Calu3 (cell line): ENCODE measurements around the gene HDAC2. TPM values are rescaled to one million over a fixed set of nuclear protein-coding genes. Genes with fewer than 3 reads are reported as not detected.

Source experiments
- BruUV-seq: library from RNA; stranded (reverse); fragments of 400-500 nt; replicated peaks from 2 replicates; lab custom pipeline; 2021; lab: Mats Ljungman, UMichigan
- CTCF ChIA-PET: fragments of 300-600 bp; sonication (Branson Sonifier 250); formaldehyde crosslinking; loops from one replicate; lab custom pipeline; 2022; ENCODE audit warnings: antibody characterized with exemption; lab: Charles Lee
- DNase-seq: peaks from one replicate; pipeline ENCODE4 v3.0.0; 2022
- H3K27ac Mint-ChIP-seq: one replicate; pipeline ENCODE4 v1.8.0; 2022; ENCODE audit warnings: mixed read lengths; ENCODE audit not compliant: unreplicated experiment
- H3K27me3 Mint-ChIP-seq: one replicate; pipeline ENCODE4 v1.8.0; 2022; ENCODE audit warnings: mixed read lengths; ENCODE audit not compliant: unreplicated experiment
- H3K36me3 Mint-ChIP-seq: one replicate; pipeline ENCODE4 v1.8.0; 2022; ENCODE audit warnings: mild to moderate bottlenecking, moderate library complexity, mixed read lengths; ENCODE audit not compliant: insufficient read depth, unreplicated experiment
- H3K4me1 Mint-ChIP-seq: one replicate; pipeline ENCODE4 v1.8.0; 2022; ENCODE audit warnings: mild to moderate bottlenecking, low read depth, mixed read lengths; ENCODE audit not compliant: unreplicated experiment
- H3K4me3 Mint-ChIP-seq: one replicate; pipeline ENCODE4 v1.8.0; 2022; ENCODE audit warnings: mild to moderate bottlenecking, low read depth, moderate library complexity, mixed read lengths; ENCODE audit not compliant: unreplicated experiment
- H3K9me3 Mint-ChIP-seq: one replicate; pipeline ENCODE4 v1.8.0; 2022; ENCODE audit warnings: low read depth, mixed read lengths; ENCODE audit not compliant: unreplicated experiment
- CTCF ChIP-seq: fragments of 200-600 bp; IDR thresholded peaks from one replicate; pipeline ENCODE4 v1.8.0; 2022; ENCODE audit warnings: antibody characterized with exemption; ENCODE audit not compliant: unreplicated experiment
- intact Hi-C: fragments of 100-400 bp; cut with micrococcal nuclease; formaldehyde crosslinking; loops from one replicate; pipeline ENCODE4 v1.10.0; 2022; ENCODE audit not compliant: unreplicated experiment
- total RNA-seq: library from RNA; stranded (reverse); gene quantifications from 2 replicates; pipeline ENCODE4 v1.2.3, GENCODE V29; 2022

The HDAC2 gene
- total RNA-seq, 1 experiment from 2014 or later, result 176 TPM

GRCh38 chr6:113976806-113977205 is 5.9 kb upstream of the HDAC2 start:
- H3K4me1 Mint-ChIP-seq, result no peaks in the 10 kb centered on the region

GRCh38 chr6:113971741-113972140 is 793 bp upstream of the HDAC2 start:
- H3K36me3 Mint-ChIP-seq, result peaks cover 35% of the 10 kb centered on the region
- intact Hi-C loops, result no loop called here
- peak overlapping the region; percentile 83 for H3K4me3 Mint-ChIP-seq
- H3K9me3 Mint-ChIP-seq, result no peaks in the 10 kb centered on the region
- no peak for TF ChIP-seq CTCF
- peak overlapping the region; percentile 94 for H3K27ac Mint-ChIP-seq
- H3K4me1 Mint-ChIP-seq, result peaks cover 17% of the 10 kb centered on the region
- TSS peak; percentile 81 for BruUV-seq
- DNase-seq, result no peak
- CTCF ChIA-PET, result interaction anchor here (0.7 to 0.9 kb wide), 2 partner anchors 9 to 23 kb away, joined by 3 to 4 read pairs; no protein-coding TSS in a partner anchor
- H3K27me3 Mint-ChIP-seq, result no peaks in the 10 kb centered on the region

More at GRCh38 chr6:113976806-113977205, 5.9 kb upstream of the HDAC2 start:
- H3K36me3 Mint-ChIP-seq, result no peaks in the 10 kb centered on the region
- H3K27ac Mint-ChIP-seq, result no peak overlapping the region
- no peaks in the 10 kb centered on the region for H3K27me3 Mint-ChIP-seq
- BruUV-seq, result no TSS peak
- CTCF ChIA-PET, result no interaction called here
- intact Hi-C loops, result no loop called here
- DNase-seq, result no peak
- no peak for TF ChIP-seq CTCF
- H3K4me3 Mint-ChIP-seq, result no peak overlapping the region
- H3K9me3 Mint-ChIP-seq, result no peaks in the 10 kb centered on the region

- H3K9me3 Mint-ChIP-seq, result no peaks in the 10 kb centered on the region
- TF ChIP-seq CTCF, result no peak
- CTCF ChIA-PET, result interaction anchor here (0.6 kb wide), 1 partner anchor 259 kb away, joined by 3 read pairs; no protein-coding TSS in a partner anchor
- H3K36me3 Mint-ChIP-seq, result peaks cover 35% of the 10 kb centered on the region
- peak; percentile 60 for DNase-seq
- peaks cover 26% of the 10 kb centered on the region for H3K4me1 Mint-ChIP-seq
- H3K27me3 Mint-ChIP-seq, result no peaks in the 10 kb centered on the region
- peak overlapping the region; percentile 83 for H3K4me3 Mint-ChIP-seq
- intact Hi-C loops, result no loop called here
- no TSS peak for BruUV-seq
- peak overlapping the region; percentile 94 for H3K27ac Mint-ChIP-seq
Measured at GRCh38 chr6:113969888-113970804, 802 bp downstream of the HDAC2 start.

- H3K27me3 Mint-ChIP-seq, result no peaks in the 10 kb centered on the region
- H3K4me3 Mint-ChIP-seq, result peak overlapping the region; percentile 83
- peaks cover 37% of the 10 kb centered on the region for H3K4me1 Mint-ChIP-seq
- intact Hi-C loops, result no loop called here
- H3K9me3 Mint-ChIP-seq, result no peaks in the 10 kb centered on the region
- peaks cover 35% of the 10 kb centered on the region for H3K36me3 Mint-ChIP-seq
- peak overlapping the region; percentile 72 for H3K27ac Mint-ChIP-seq
- no peak for TF ChIP-seq CTCF
- BruUV-seq, result no TSS peak
- no peak for DNase-seq
- CTCF ChIA-PET, result no interaction called here
Measured at GRCh38 chr6:113968472-113968871, 2.5 kb downstream of the HDAC2 start.
